ENCODE measurements around the gene GOLGA3. TPM values are rescaled to one million over a fixed set of nuclear protein-coding genes. Genes with fewer than 3 reads are reported as not detected.
"Not testable (repeated sequence)": the region's sequence is repeated elsewhere in the genome, so short reads cannot be mapped to it uniquely, and the experiment has no call there.

Gene GOLGA3
- total RNA-seq, 4 donors from 2014 or later, result 47.8 to 90.8 (median 76.6) TPM

DNA sequence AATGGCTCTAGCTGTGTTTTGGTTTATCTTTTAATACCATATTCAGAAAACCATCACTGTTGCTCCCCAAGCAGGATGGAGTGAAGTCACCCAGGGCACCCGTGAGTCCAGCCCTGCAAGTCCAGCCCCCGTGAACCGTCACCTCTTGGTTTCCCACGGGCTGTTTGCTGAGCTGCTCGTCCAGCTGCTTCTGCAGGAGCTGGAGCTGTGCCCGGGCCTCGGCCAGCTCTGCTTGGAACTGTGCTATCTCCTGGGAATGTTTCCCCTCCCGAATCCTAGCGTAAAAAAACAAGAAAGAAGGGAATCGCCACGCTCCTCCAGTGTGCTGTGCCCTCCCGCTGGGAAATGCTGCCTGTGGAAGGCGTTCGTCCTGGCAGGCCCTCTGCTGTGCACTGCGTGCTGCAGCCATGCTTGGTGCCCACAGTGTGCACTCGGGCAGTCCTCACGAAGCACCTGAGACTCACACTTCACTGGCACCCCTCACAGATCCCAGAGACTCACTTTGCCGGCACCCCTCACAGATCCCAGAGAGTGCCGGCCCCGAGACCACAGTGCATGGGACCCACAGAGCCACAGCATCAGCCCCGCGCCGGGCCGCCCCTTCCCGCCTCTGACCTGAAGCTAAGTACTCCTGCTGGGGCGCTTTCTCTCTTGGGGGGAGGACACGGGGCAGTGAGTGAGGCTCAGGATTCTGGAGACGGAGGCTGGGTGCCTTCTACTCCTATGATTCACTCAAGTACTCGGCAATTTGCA is 51.7 kb downstream of the GOLGA3 start:
- no peak for DNase-seq
- Histone ChIP-seq H3K27ac (no peak overlapping the region), H3K36me3 (peaks cover 0 to 96% (median 0%) of the 10 kb centered on the region in 3 donors), H3K4me1 (peaks cover 0 to 4% (median 1%) of the 10 kb centered on the region in 4 donors), H3K9me3 (no peaks in the 10 kb centered on the region), H3K4me3 (no peak overlapping the region), H3K27me3 (no peaks in the 10 kb centered on the region)
- TF ChIP-seq, protein P1, sequence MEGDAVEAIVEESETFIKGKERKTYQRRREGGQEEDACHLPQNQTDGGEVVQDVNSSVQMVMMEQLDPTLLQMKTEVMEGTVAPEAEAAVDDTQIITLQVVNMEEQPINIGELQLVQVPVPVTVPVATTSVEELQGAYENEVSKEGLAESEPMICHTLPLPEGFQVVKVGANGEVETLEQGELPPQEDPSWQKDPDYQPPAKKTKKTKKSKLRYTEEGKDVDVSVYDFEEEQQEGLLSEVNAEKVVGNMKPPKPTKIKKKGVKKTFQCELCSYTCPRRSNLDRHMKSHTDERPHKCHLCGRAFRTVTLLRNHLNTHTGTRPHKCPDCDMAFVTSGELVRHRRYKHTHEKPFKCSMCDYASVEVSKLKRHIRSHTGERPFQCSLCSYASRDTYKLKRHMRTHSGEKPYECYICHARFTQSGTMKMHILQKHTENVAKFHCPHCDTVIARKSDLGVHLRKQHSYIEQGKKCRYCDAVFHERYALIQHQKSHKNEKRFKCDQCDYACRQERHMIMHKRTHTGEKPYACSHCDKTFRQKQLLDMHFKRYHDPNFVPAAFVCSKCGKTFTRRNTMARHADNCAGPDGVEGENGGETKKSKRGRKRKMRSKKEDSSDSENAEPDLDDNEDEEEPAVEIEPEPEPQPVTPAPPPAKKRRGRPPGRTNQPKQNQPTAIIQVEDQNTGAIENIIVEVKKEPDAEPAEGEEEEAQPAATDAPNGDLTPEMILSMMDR (IDR thresholded peaks at IDR 0.05), result no peak
- no peak for TF ChIP-seq POLR2A (IDR thresholded peaks at IDR 0.05)

DNA sequence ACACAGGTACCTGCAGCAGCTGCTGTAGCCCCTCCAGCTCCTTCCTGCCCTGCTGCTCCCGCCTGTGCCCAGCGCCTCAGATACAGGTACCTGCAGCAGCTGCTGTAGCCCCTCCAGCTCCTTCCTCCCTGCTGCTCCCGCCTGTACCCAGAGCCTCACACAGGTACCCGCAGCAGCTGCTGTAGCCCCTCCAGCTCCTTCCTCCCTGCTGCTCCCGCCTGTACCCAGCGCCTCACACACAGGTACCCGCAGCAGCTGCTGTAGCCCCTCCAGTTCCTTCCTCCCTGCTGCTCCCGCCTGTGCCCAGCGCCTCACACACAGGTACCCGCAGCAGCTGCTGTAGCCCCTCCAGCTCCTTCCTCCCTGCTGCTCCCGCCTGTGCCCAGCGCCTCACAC is 52.4 kb downstream of the GOLGA3 start:
- DNase-seq, H3K9me3 ChIP-seq, H3K27ac ChIP-seq, H3K4me3 ChIP-seq, H3K27me3 ChIP-seq, H3K4me1 ChIP-seq: not testable (repeated sequence)
- peaks cover 0 to 96% (median 0%) of the 10 kb centered on the region in 3 donors for H3K36me3 ChIP-seq

DNA sequence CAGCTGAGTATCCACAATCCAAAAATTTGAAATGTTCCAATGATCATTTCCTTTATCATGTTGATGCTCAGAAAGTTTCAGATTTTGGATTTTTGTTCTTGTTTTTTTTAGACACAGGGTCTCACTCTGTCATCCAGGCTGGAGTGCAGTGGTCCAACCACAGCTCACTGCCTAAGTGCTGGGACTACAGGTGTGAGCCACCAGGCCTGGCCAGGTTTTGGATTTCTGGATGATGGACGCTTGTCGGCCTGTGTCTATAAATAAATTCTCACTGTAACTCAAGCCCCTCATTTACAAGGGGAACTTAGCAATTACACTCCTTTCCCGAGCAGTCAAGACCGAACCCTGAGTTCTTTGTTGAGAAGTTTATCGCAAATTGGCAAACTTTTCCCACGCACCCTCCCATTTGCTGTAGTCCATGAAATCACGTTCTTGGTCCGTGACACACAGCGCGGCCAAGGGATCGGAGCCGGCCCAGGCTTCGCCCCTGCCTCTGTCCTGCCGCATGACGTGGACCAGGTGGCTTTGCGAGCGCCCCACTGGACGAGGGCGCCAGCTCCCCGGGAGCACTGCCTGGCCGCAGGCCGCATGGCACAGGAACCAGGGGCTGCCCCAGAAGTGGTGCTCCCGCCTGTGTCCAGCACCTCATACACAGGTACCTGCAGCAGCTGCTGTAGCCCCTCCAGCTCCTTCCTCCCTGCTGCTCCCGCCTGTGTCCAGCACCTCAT is 53.0 kb downstream of the GOLGA3 start:
- Histone ChIP-seq H3K9me3 (no peaks in the 10 kb centered on the region), H3K36me3 (peaks cover 0 to 96% (median 0%) of the 10 kb centered on the region in 3 donors), H3K4me3 (no peak overlapping the region), H3K27ac (no peak overlapping the region), H3K4me1 (peaks cover 0 to 4% (median 1%) of the 10 kb centered on the region in 4 donors), H3K27me3 (no peaks in the 10 kb centered on the region)
- TF ChIP-seq, protein P1 (IDR thresholded peaks at IDR 0.05), result no peak
- TF ChIP-seq POLR2A (IDR thresholded peaks at IDR 0.05), result no peak
- DNase-seq, result no peak

DNA sequence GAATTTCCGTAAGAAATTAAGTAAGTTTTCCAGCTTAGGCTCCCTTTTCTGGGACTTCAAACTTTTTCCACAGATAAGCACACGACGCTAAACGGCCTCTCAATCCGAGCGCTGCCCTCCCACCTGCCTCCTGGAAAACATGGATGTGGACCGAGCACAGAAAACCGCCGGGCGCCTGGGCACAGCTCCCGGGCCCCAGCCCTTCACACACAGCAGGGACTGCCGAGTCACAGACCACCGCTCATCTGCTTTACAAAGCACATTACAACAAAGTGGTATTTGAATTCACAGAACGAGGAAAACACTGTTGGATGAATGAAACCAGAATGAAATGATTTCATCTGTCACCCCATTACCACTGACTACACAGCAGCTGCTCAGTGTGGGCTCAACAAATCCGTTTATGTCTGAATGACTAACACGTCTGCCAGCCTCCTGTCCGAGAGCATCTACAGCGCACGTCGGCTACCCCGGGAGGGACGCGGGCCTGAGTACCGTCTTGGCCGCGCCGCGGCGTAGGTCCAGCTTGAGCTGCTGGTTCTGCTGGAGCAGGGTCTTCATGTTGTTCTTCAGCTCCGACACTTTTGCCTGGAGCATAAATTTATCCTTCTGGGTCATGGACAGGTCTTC is 53.9 kb downstream of the GOLGA3 start:
- no peak for DNase-seq
- peaks cover 0 to 4% (median 1%) of the 10 kb centered on the region in 4 donors for H3K4me1 ChIP-seq
- H3K36me3 ChIP-seq, result peaks cover 0 to 96% (median 0%) of the 10 kb centered on the region in 3 donors
- TF ChIP-seq, protein P1 (IDR thresholded peaks at IDR 0.05), result no peak
- TF ChIP-seq POLR2A (IDR thresholded peaks at IDR 0.05), result no peak
- H3K27ac ChIP-seq, result no peak overlapping the region
- H3K4me3 ChIP-seq, result no peak overlapping the region
- no peaks in the 10 kb centered on the region for H3K27me3 ChIP-seq
- H3K9me3 ChIP-seq, result no peaks in the 10 kb centered on the region

DNA sequence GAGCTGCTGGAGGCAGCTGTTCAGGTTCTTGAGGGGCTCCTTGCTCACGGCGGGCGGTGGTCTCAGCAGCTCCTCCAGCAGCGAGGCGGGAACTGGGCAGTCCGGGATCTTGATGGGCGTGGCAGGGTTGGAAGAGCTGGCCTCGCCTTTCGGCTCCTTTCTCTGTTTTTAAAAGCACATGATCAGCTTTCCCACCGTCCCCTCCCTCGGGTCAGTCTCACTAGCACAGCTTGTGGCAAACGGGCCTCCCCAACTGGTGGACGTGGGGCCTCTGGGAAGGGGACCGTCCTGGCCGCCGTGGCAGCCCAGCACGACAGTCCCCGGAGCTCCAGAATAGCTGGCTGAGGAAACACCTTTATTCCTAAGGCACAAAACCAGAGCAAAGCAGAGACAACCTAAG is 54.5 kb downstream of the GOLGA3 start:
- DNase-seq, result no peak
- Histone ChIP-seq H3K36me3 (peaks cover 0 to 94% (median 0%) of the 10 kb centered on the region in 3 donors), H3K9me3 (no peaks in the 10 kb centered on the region), H3K4me3 (no peak overlapping the region), H3K27me3 (no peaks in the 10 kb centered on the region), H3K4me1 (peaks cover 0 to 4% (median 1%) of the 10 kb centered on the region in 4 donors), H3K27ac (peak overlapping the region in 1 of 4 donors; percentile 31)
- no peak for TF ChIP-seq POLR2A (IDR thresholded peaks at IDR 0.05)
- TF ChIP-seq, protein P1 (IDR thresholded peaks at IDR 0.05), result no peak
